GM12878 (cell line): ENCODE measurements around the gene STK17A. TPM values are rescaled to one million over a fixed set of nuclear protein-coding genes. Genes with fewer than 3 reads are reported as not detected.

ENCODE experiments used
- ATAC-seq: fragments of 200-7000 bp; cut with Tn5 transposase; 3 replicates; pipeline ENCODE4 v1.9.1; 2020; ENCODE audit warnings: mild to moderate bottlenecking, moderate library complexity
- BruUV-seq: library from RNA; stranded (reverse); fragments of 400-500 nt; replicated peaks from 2 replicates; lab custom pipeline; 2021; lab: Mats Ljungman, UMichigan
- CTCF ChIA-PET: fragments of 300-600 bp; sonication (Branson Sonifier 250); formaldehyde crosslinking; extraction: SDS; loops from one replicate; lab custom pipeline; 2021; ENCODE audit warnings: inconsistent platforms; lab: Yijun Ruan, JAX
- POLR2A ChIA-PET: fragments of 350-600 bp; formaldehyde crosslinking; extraction: SDS; loops from one replicate; lab custom pipeline; 2021; ENCODE audit warnings: inconsistent platforms; lab: Charles Lee
- RAD21 ChIA-PET: fragments of 300-600 bp; sonication (Branson Sonifier 250); formaldehyde crosslinking; loops from one replicate; lab custom pipeline; 2023; ENCODE audit warnings: antibody characterized with exemption; ENCODE audit not compliant: unreplicated experiment; lab: Charles Lee
- SMC1A ChIA-PET: fragments of 300-600 bp; sonication (Branson Sonifier 250); formaldehyde crosslinking; loops from one replicate; lab custom pipeline; 2023; ENCODE audit not compliant: unreplicated experiment, uncharacterized antibody; lab: Charles Lee
- DNase-seq: peaks from one replicate; pipeline ENCODE4 v3.0.0-alpha.2; 2011; ENCODE audit warnings: low read depth, low spot score
- FAIRE-seq: peaks from 3 replicates; lab custom pipeline; 2011; peaks lifted over from hg19 to GRCh38; lab: Jason Lieb, UNC
- H2AFZ ChIP-seq: 2 replicates; pipeline ENCODE4 v1.6.0; 2011; ENCODE audit warnings: low read depth, low read length, control low read depth; ENCODE audit not compliant: control insufficient read depth
- H3K27ac ChIP-seq: 2 replicates; pipeline ENCODE4 v1.5.1; 2011; ENCODE audit warnings: control low read depth; ENCODE audit not compliant: control insufficient read depth, insufficient read depth
- H3K27me3 ChIP-seq, 2 experiments: replicated peaks in 1 of 2; 2 replicates each; pipeline versions ENCODE4 v1.6.0 to v1.6.1; 2011; ENCODE audit warnings: low read length in 1 of 2; ENCODE audit not compliant: control insufficient read depth in 2 of 2, insufficient read depth in 2 of 2
- H3K36me3 ChIP-seq, 2 experiments: 2 replicates each; pipeline ENCODE4 v1.5.1; 2011; ENCODE audit warnings: low read length in 1 of 2; ENCODE audit not compliant: control insufficient read depth in 2 of 2, insufficient read depth in 2 of 2
- H3K4me1 ChIP-seq: 2 replicates; pipeline ENCODE4 v1.6.1; 2011; ENCODE audit warnings: mild to moderate bottlenecking, low read length, moderate library complexity, mixed read lengths; ENCODE audit not compliant: control insufficient read depth, insufficient read depth
- H3K4me2 ChIP-seq: 2 replicates; pipeline ENCODE4 v1.6.0; 2011; ENCODE audit warnings: control low read depth; ENCODE audit not compliant: control insufficient read depth, insufficient read depth
- H3K4me3 ChIP-seq: fragments of 200-600 bp; sonication (generic); 2 replicates; pipeline ENCODE4 v1.5.1; 2016
- H3K79me2 ChIP-seq: 2 replicates; pipeline ENCODE4 v1.6.0; 2011; ENCODE audit warnings: low read length; ENCODE audit not compliant: control insufficient read depth, insufficient read depth
- H3K9ac ChIP-seq: 2 replicates; pipeline ENCODE4 v1.8.0; 2011; ENCODE audit warnings: low read length, control low read depth, mixed read lengths; ENCODE audit not compliant: control insufficient read depth, insufficient read depth
- H3K9me3 ChIP-seq: replicated peaks from 3 replicates; pipeline ENCODE4 v1.5.1; 2011; ENCODE audit warnings: mild to moderate bottlenecking, low read length; ENCODE audit not compliant: control insufficient read depth, insufficient read depth
- H4K20me1 ChIP-seq: 2 replicates; pipeline ENCODE4 v1.6.0; 2011; ENCODE audit not compliant: control insufficient read depth, insufficient read depth
- BCL3 ChIP-seq: IDR thresholded peaks from 2 replicates; pipeline ENCODE4 v1.6.1; 2011; ENCODE audit warnings: borderline replicate concordance, low read depth, mild to moderate bottlenecking, moderate library complexity, low read length; ENCODE audit not compliant: insufficient read depth, poor library complexity, severe bottlenecking
- CHD2 ChIP-seq: IDR thresholded peaks from 2 replicates; pipeline ENCODE4 v1.6.1; 2011; ENCODE audit warnings: low read depth, low read length, improper control_type of control experiment, borderline replicate concordance
- CREM ChIP-seq: IDR thresholded peaks from 2 replicates; pipeline ENCODE4 v1.6.1; 2014; ENCODE audit warnings: antibody characterized with exemption, low read depth
- GATAD2B ChIP-seq: fragments of 450-650 bp; conservative IDR thresholded peaks from 2 replicates; pipeline ENCODE4 v1.6.1; 2017; ENCODE audit warnings: low read depth, mild to moderate bottlenecking, moderate library complexity
- JUNB ChIP-seq: IDR thresholded peaks from 2 replicates; pipeline ENCODE4 v1.6.1; 2016; ENCODE audit warnings: antibody characterized with exemption, mild to moderate bottlenecking
- JUND ChIP-seq: IDR thresholded peaks from 2 replicates; pipeline ENCODE4 v1.6.1; 2012; ENCODE audit warnings: low read depth, mild to moderate bottlenecking, low read length, improper control_type of control experiment, moderate library complexity
- MTA2 ChIP-seq: fragments of 450-650 bp; IDR thresholded peaks from 2 replicates; pipeline ENCODE4 v1.6.1; 2016; ENCODE audit warnings: low read depth, mild to moderate bottlenecking, moderate library complexity
- NKRF ChIP-seq: fragments of 450-650 bp; conservative IDR thresholded peaks from 2 replicates; pipeline ENCODE4 v1.6.1; 2017; ENCODE audit warnings: mild to moderate bottlenecking, moderate library complexity
- RUNX3 ChIP-seq: IDR thresholded peaks from 2 replicates; pipeline ENCODE4 v1.6.1; 2012; ENCODE audit warnings: low read length, inconsistent platforms
- SMAD1 ChIP-seq: fragments of 450-650 bp; IDR thresholded peaks from 2 replicates; pipeline ENCODE4 v1.6.1; 2018; ENCODE audit warnings: mild to moderate bottlenecking, low read depth; ENCODE audit not compliant: partially characterized antibody
- WRNIP1 ChIP-seq: IDR thresholded peaks from 2 replicates; pipeline ENCODE4 v1.6.1; 2011; ENCODE audit warnings: low read depth, low read length, improper control_type of control experiment, borderline replicate concordance
- YY1 ChIP-seq: IDR thresholded peaks from 2 replicates; pipeline ENCODE4 v1.6.1; 2011; ENCODE audit warnings: low read depth, mild to moderate bottlenecking, low read length
- WGBS: methylation state at CpG from one replicate; pipeline ENCODE4 v1.1.6; 2016; ENCODE audit warnings: low lambda C conversion rate; ENCODE audit not compliant: insufficient replicate concordance, insufficient coverage; ENCODE audit errors: missing lambda C conversion rate; 5-methylcytosine and 5-hydroxymethylcytosine counted together
- in situ Hi-C: fragments of 300-500 bp; cut with MboI; formaldehyde crosslinking; loops from 9 replicates; pipeline ENCODE4 v1.14.3; 2018; ENCODE audit warnings: mixed read lengths
- intact Hi-C: fragments of 100-400 bp; cut with micrococcal nuclease; formaldehyde crosslinking; loops from one replicate; pipeline ENCODE4 v1.14.2; 2022; ENCODE audit not compliant: unreplicated experiment
- polyA plus RNA-seq, 11 experiments: library from polyadenylated mRNA; depleted of rRNA in 4 of 11; unstranded in 6 of 11; stranded (reverse) in 5 of 11; fragments of >200 nt; fragmentation: Nextera tagmentation in 4 of 11; fragmentation: Illumina TruSeq in 1 of 11; extraction: Ambion mirVana in 4 of 11; extraction: Trizol in 1 of 11; gene quantifications; 1 replicate in 1 of 11; 2 replicates in 10 of 11; pipeline versions ENCODE4 v1.2.1 to v1.2.3, GENCODE V29; 2011 to 2016; ENCODE audit warnings: inconsistent platforms in 2 of 11, missing spikeins in 2 of 11, low read depth in 1 of 11
- total RNA-seq, 4 experiments: library from RNA; depleted of rRNA in 3 of 4; stranded (reverse); fragments of >200 nt in 3 of 4; fragmentation: Illumina TruSeq in 1 of 4; extraction: Trizol in 1 of 4; gene quantifications; 2 replicates each; pipeline versions ENCODE4 v1.2.1 to v1.2.3, GENCODE V29; 2013 to 2021
- TF ChIP-seq, protein P1 (sequence below): fragments of 450-650 bp; formaldehyde crosslinking; IDR thresholded peaks from 2 replicates; pipeline ENCODE4 v1.5.0; 2022; ENCODE audit warnings: mild to moderate bottlenecking, missing genetic modification characterization

The STK17A gene
- total and polyA plus RNA-seq, 10 of the 15 experiments (the other 5 are each of a cell fraction or from before 2014, with no cell fraction given): 18.5 to 91.6 (median 70.8) TPM

DNA sequence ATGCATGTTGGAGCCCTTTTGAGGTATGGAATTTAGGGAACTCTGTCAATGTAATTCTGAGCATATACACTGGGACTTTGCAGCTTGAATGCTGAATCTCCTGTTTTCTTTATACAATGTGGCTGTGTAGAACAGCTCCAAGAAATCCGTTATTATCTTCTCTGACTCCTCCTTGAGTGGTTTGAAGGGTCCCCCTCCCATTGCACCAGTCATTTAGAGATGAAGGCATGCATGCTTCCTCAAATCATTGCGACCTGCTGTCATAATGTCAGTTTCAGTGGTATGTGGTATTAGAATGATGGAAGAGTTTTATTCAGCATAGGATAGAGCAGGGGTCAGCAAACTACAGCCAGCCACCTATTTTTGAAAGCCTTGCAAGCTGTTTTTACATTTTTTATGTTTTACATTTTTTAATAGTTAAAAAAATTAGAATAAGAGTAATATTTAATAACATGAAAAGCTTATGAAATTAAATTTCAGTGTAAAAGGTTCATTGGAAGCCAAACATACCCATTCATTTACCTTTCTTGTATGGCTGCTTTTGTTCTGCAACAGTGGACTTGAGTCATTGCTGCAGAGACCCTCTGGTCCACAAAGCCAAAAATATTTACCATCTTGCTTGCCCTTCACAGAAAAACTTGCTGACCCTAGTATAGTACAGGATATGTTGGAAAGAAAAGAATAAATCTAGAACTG, 8.1 kb downstream of the STK17A start (continued):
- TF ChIP-seq NKRF: no peak
- TF ChIP-seq SMAD1: peak; percentile 68

- DNase-seq (no peak), FAIRE-seq (no peak), ATAC-seq (peak; percentile 39)
- in situ Hi-C loops (no loop called here), intact Hi-C loops (loop anchor here (1.0 kb wide), 1 partner anchor 57 kb away; no protein-coding TSS in a partner anchor)
- ChIA-PET CTCF (interaction anchor here (1.2 to 12.5 kb wide), 6 partner anchors 9 to 247 kb away, joined by 3 to 183 read pairs (median 12); partner anchors contain the start of gene STK17A), RAD21 (interaction anchor here (1.2 to 12.2 kb wide), 5 partner anchors 9 to 134 kb away, joined by 4 to 280 read pairs (median 18); partner anchors contain the start of gene STK17A), POLR2A (interaction anchor here (0.6 to 9.8 kb wide), 5 partner anchors 22 to 240 kb away, joined by 3 to 138 read pairs (median 4); no protein-coding TSS in a partner anchor), SMC1A (interaction anchor here (0.9 to 9.8 kb wide), 7 partner anchors 10 to 193 kb away, joined by 3 to 163 read pairs (median 20); partner anchors contain the start of genes COA1 and STK17A)
- 2% methylated on average over 4 of the region's 4 CpGs for WGBS
- BruUV-seq: no TSS peak
- peaks cover 1 to 9% of the 10 kb centered on the region in 2 experiments; a peak in 2 of 4 replicates for H3K36me3 ChIP-seq
- no peak overlapping the region for H2AFZ ChIP-seq
- peak overlapping the region; percentile 71 for H3K4me3 ChIP-seq
- peaks cover 42% of the 10 kb centered on the region for H3K4me1 ChIP-seq
- H3K9me3 ChIP-seq: no peaks in the 10 kb centered on the region; the same call in 2 of the 3 replicates
- no peaks in the 10 kb centered on the region for H3K27me3 ChIP-seq
- peak overlapping the region; percentile 98 for H3K27ac ChIP-seq
- TF ChIP-seq GATAD2B (peak; percentile 25; the same call in 1 of the 2 replicates), CHD2 (no peak), BCL3 (peak; percentile 82), MTA2 (peak; percentile 43; the same call in 1 of the 2 replicates), JUNB (peak; percentile 52), JUND (no peak), YY1 (peak; percentile 67), RUNX3 (peak; percentile 4; the same call in 1 of the 2 replicates), CREM (peak; percentile 17; the same call in 1 of the 2 replicates), WRNIP1 (0 out of 2 replicates have a peak, but pooled peaks have one; percentile 40)
- TF ChIP-seq, protein P1, sequence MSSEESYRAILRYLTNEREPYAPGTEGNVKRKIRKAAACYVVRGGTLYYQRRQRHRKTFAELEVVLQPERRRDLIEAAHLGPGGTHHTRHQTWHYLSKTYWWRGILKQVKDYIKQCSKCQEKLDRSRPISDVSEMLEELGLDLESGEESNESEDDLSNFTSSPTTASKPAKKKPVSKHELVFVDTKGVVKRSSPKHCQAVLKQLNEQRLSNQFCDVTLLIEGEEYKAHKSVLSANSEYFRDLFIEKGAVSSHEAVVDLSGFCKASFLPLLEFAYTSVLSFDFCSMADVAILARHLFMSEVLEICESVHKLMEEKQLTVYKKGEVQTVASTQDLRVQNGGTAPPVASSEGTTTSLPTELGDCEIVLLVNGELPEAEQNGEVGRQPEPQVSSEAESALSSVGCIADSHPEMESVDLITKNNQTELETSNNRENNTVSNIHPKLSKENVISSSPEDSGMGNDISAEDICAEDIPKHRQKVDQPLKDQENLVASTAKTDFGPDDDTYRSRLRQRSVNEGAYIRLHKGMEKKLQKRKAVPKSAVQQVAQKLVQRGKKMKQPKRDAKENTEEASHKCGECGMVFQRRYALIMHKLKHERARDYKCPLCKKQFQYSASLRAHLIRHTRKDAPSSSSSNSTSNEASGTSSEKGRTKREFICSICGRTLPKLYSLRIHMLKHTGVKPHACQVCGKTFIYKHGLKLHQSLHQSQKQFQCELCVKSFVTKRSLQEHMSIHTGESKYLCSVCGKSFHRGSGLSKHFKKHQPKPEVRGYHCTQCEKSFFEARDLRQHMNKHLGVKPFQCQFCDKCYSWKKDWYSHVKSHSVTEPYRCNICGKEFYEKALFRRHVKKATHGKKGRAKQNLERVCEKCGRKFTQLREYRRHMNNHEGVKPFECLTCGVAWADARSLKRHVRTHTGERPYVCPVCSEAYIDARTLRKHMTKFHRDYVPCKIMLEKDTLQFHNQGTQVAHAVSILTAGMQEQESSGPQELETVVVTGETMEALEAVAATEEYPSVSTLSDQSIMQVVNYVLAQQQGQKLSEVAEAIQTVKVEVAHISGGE (CRISPR knock-in tag): no peak
- H4K20me1 ChIP-seq: no peaks in the 10 kb centered on the region
- peak overlapping the region; percentile 11; the same call in 1 of the 2 replicates for H3K9ac ChIP-seq
- peak overlapping the region; percentile 70 for H3K4me2 ChIP-seq
- peaks cover 98% of the 10 kb centered on the region for H3K79me2 ChIP-seq
These were observed 8.8 kb downstream of the STK17A start for GRCh38 chr7:43591558-43592180.
